ENCODE measurements around the gene THSD7B. TPM values are rescaled to one million over a fixed set of nuclear protein-coding genes. Genes with fewer than 3 reads are reported as not detected.
A peak's percentile ranks its signal among the peaks of the same experiment; 100 is the strongest.

Gene THSD7B
- total and polyA plus RNA-seq, 2 of the 13 experiments (the other 11 are each of a cell fraction or from before 2014, with no cell fraction given), result 0.02 TPM; not detected in 1

DNA sequence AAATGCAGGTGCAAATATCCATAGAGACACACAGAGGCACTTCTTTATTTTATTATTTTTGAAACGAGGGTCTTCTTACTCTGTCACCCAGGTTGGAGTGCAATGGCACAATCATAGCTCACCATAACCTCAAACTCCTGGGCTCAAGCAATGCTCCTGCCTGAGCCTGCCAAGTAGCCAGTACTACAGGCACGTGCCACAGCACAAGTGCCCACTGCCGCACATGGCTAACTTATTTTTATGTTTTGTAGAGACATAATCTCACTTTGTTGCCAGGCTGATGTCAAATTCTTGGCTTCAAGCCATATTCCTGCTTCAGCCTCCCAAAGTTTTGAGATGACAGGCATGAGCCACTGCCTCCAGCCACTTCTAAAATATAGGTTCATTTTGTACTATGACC, 537.6 kb downstream of the THSD7B start:
- BruUV-seq (replicated peaks), result no TSS peak
- Histone ChIP-seq H4K20me1 (ENCODE audit: insufficient read depth, low read length) (no peaks in the 10 kb centered on the region), H3K4me3 (replicated peaks in 1 of 3; ENCODE audit: insufficient read depth in 1 of 3, low read depth in 2 of 3, low read length in 3 of 3) (no peak overlapping the region), H3K79me2 (ENCODE audit: insufficient read depth, low read length) (no peaks in the 10 kb centered on the region), H3K4me2 (ENCODE audit: low read depth, low read length) (no peak overlapping the region), H3K27me3 (ENCODE audit: control insufficient read depth in 1 of 2, insufficient read depth in 2 of 2, low read length in 2 of 2) (no peaks in the 10 kb centered on the region), H2AFZ (ENCODE audit: low read length) (no peak overlapping the region), H3K9me3 (ENCODE audit: low read length) (peaks cover 9% of the 10 kb centered on the region; the same call in 1 of the 2 replicates), H3K9ac (ENCODE audit: insufficient read depth, low read depth, low read length) (no peak overlapping the region), H3K4me1 (ENCODE audit: insufficient read depth, low read length) (no peaks in the 10 kb centered on the region), H3K36me3 (replicated peaks in 1 of 2; ENCODE audit: control insufficient read depth in 1 of 2, insufficient read depth in 2 of 2, low read length in 2 of 2) (no peaks in the 10 kb centered on the region), H3K27ac (ENCODE audit: extremely low read length, insufficient read depth, low read length) (no peak overlapping the region)
- ATAC-seq (no peak), FAIRE-seq (no peak), DNase-seq (ENCODE audit: low spot score) (no peak)
- in situ Hi-C loops (cut with HindIII; ENCODE audit: extremely low pct_ligation_motif_present, low pct_unique_long_range_greater_than_20kb), result no loop called here
- CTCF ChIA-PET (ENCODE audit: low intra/inter-chr PET ratio, low total read pairs), result no interaction called here
- POLR2A ChIA-PET, result no interaction called here
- no peak for TF ChIP-seq ZNF326 (CRISPR knock-in tag; IDR thresholded peaks at IDR 0.05; ENCODE audit: borderline replicate concordance)
- no peak for TF ChIP-seq ZNF850 (CRISPR knock-in tag; conservative IDR thresholded peaks at IDR 0.05)
- TF ChIP-seq DNMT3B (CRISPR knock-in tag; conservative IDR thresholded peaks at IDR 0.05), result no peak
- peak; percentile 67 for TF ChIP-seq MNT (IDR thresholded peaks at IDR 0.05)
- intact Hi-C loops (cut with micrococcal nuclease; ENCODE audit: unreplicated experiment), result no loop called here
- WGBS (ENCODE audit: low lambda C conversion rate), result 32% methylated on average over 3 of the region's 3 CpGs

GRCh38 chr2:137316075-137316474, 550.7 kb downstream of the THSD7B start:
- Histone ChIP-seq H3K4me2 (ENCODE audit: low read depth, low read length) (no peak overlapping the region), H3K4me1 (ENCODE audit: insufficient read depth, low read length) (no peaks in the 10 kb centered on the region), H4K20me1 (ENCODE audit: insufficient read depth, low read length) (no peaks in the 10 kb centered on the region), H2AFZ (ENCODE audit: low read length) (no peak overlapping the region), H3K4me3 (replicated peaks in 1 of 3; ENCODE audit: insufficient read depth in 1 of 3, low read depth in 2 of 3, low read length in 3 of 3) (no peak overlapping the region), H3K27ac (ENCODE audit: extremely low read length, insufficient read depth, low read length) (no peak overlapping the region), H3K27me3 (ENCODE audit: control insufficient read depth in 1 of 2, insufficient read depth in 2 of 2, low read length in 2 of 2) (no peaks in the 10 kb centered on the region), H3K9me3 (ENCODE audit: low read length) (no peaks in the 10 kb centered on the region), H3K79me2 (ENCODE audit: insufficient read depth, low read length) (no peaks in the 10 kb centered on the region), H3K9ac (ENCODE audit: insufficient read depth, low read depth, low read length) (no peak overlapping the region), H3K36me3 (replicated peaks in 1 of 2; ENCODE audit: control insufficient read depth in 1 of 2, insufficient read depth in 2 of 2, low read length in 2 of 2) (no peaks in the 10 kb centered on the region)
- in situ Hi-C loops (cut with HindIII; ENCODE audit: extremely low pct_ligation_motif_present, low pct_unique_long_range_greater_than_20kb) (no loop called here), intact Hi-C loops (cut with micrococcal nuclease; ENCODE audit: unreplicated experiment) (no loop called here)
- no peak for FAIRE-seq
- DNase-seq (ENCODE audit: low spot score), result no peak
- ChIA-PET CTCF (ENCODE audit: low intra/inter-chr PET ratio, low total read pairs) (no interaction called here), POLR2A (no interaction called here)
- TF ChIP-seq RAD21 (CRISPR knock-in tag; IDR thresholded peaks at IDR 0.05) (no peak), NFE2L1 (CRISPR knock-in tag; IDR thresholded peaks at IDR 0.05; ENCODE audit: borderline replicate concordance) (no peak)
- TF ChIP-seq, protein P1, sequence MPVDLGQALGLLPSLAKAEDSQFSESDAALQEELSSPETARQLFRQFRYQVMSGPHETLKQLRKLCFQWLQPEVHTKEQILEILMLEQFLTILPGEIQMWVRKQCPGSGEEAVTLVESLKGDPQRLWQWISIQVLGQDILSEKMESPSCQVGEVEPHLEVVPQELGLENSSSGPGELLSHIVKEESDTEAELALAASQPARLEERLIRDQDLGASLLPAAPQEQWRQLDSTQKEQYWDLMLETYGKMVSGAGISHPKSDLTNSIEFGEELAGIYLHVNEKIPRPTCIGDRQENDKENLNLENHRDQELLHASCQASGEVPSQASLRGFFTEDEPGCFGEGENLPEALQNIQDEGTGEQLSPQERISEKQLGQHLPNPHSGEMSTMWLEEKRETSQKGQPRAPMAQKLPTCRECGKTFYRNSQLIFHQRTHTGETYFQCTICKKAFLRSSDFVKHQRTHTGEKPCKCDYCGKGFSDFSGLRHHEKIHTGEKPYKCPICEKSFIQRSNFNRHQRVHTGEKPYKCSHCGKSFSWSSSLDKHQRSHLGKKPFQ (CRISPR knock-in tag; IDR thresholded peaks at IDR 0.05; ENCODE audit: insufficient replicate concordance), result no peak
- no peak for ATAC-seq
- WGBS (ENCODE audit: low lambda C conversion rate), result 49% methylated on average over 4 of the region's 4 CpGs
- no TSS peak for BruUV-seq (replicated peaks)

Measured in HepG2 (cell line).